K562 (cell line): ENCODE measurements around the gene LRRC15. TPM values are rescaled to one million over a fixed set of nuclear protein-coding genes. Genes with fewer than 3 reads are reported as not detected.
A peak's percentile ranks its signal among the peaks of the same experiment; 100 is the strongest.

Experiments
- ARNT ChIP-seq, 2 experiments: fragments of 450-650 bp; IDR thresholded peaks; 2 replicates each; pipeline ENCODE4 v1.6.1; 2016; ENCODE audit warnings: mild to moderate bottlenecking in 1 of 2
- CBFA2T3 ChIP-seq: fragments of 450-650 bp; IDR thresholded peaks from 2 replicates; pipeline ENCODE4 v1.6.1; 2017
- EHMT2 ChIP-seq: fragments of 450-650 bp; IDR thresholded peaks from 2 replicates; pipeline ENCODE4 v1.6.1; 2018; ENCODE audit warnings: antibody characterized with exemption
- FOXA3 ChIP-seq, 2 experiments: fragments of 450-650 bp in 1 of 2; sonication (generic) in 1 of 2; formaldehyde crosslinking; IDR thresholded peaks in 1 of 2; conservative IDR thresholded peaks in 1 of 2; 2 replicates each; pipeline versions ENCODE4 v1.4.0 to v1.8.0; 2020 to 2022; ENCODE audit warnings: mild to moderate bottlenecking in 2 of 2, missing genetic modification reagents in 1 of 2
- HOXB6 ChIP-seq: fragments of 250-450 bp; sonication (Bioruptor Pico); IDR thresholded peaks from 2 replicates; pipeline ENCODE4 v1.5.1; 2022; ENCODE audit warnings: mild to moderate bottlenecking, borderline replicate concordance
- MBD2 ChIP-seq: sonication (generic); IDR thresholded peaks from 2 replicates; pipeline ENCODE4 v1.6.1; 2016; ENCODE audit warnings: low read depth, borderline replicate concordance
- NR1H2 ChIP-seq: sonication (generic); formaldehyde crosslinking; IDR thresholded peaks from 2 replicates; pipeline ENCODE4 v1.4.0; 2020; ENCODE audit warnings: mild to moderate bottlenecking, missing genetic modification reagents
- SAFB2 ChIP-seq: fragments of 200-400 bp; formaldehyde crosslinking; IDR thresholded peaks from 2 replicates; pipeline ENCODE4 v1.6.1; 2018; ENCODE audit warnings: borderline replicate concordance, low read length, low read depth, moderate library complexity; ENCODE audit not compliant: severe bottlenecking
- SMARCB1 ChIP-seq: IDR thresholded peaks from 2 replicates; pipeline ENCODE4 v1.6.1; 2011; ENCODE audit warnings: improper control_type of control experiment, low read depth; ENCODE audit not compliant: insufficient read length
- SNRNP70 ChIP-seq: fragments of 200-400 bp; formaldehyde crosslinking; optimal IDR thresholded peaks from 2 replicates; pipeline ENCODE3; 2017; ENCODE audit warnings: low read depth, low read length
- SUPT5H ChIP-seq: fragments of 450-650 bp; IDR thresholded peaks from 2 replicates; pipeline ENCODE4 v1.6.1; 2016
- XRCC5 ChIP-seq: fragments of 200-400 bp; formaldehyde crosslinking; IDR thresholded peaks from 2 replicates; pipeline ENCODE4 v1.6.1; 2017; ENCODE audit warnings: low read depth, mild to moderate bottlenecking, low read length
- ZFX ChIP-seq: sonication (generic); formaldehyde crosslinking; IDR thresholded peaks from 2 replicates; pipeline ENCODE4 v1.8.0; 2022; ENCODE audit warnings: mild to moderate bottlenecking, missing genetic modification reagents, moderate library complexity
- ZNF507 ChIP-seq: conservative IDR thresholded peaks from 2 replicates; pipeline ENCODE4 v1.6.1; 2017; ENCODE audit warnings: missing genetic modification characterization, missing compliant biosample characterization
- ZNF76 ChIP-seq: fragments of 250-450 bp; sonication (Bioruptor Pico); IDR thresholded peaks from 2 replicates; pipeline ENCODE4 v1.4.0; 2020; ENCODE audit warnings: mild to moderate bottlenecking, moderate library complexity, borderline replicate concordance
- ZNF77 ChIP-seq: fragments of 250-450 bp; sonication (Bioruptor Pico); IDR thresholded peaks from 2 replicates; pipeline ENCODE4 v1.5.0; 2020
- polyA plus RNA-seq, 8 experiments: library from polyadenylated mRNA; depleted of rRNA in 4 of 8; stranded (reverse) in 5 of 8; unstranded in 3 of 8; fragments of >200 nt; fragmentation: Nextera tagmentation in 2 of 8; fragmentation: Illumina TruSeq in 1 of 8; extraction: Ambion mirVana in 2 of 8; extraction: Trizol in 1 of 8; gene quantifications; 2 replicates each; pipeline versions ENCODE4 v1.2.1 to v1.2.3, GENCODE V29; 2011 to 2014; ENCODE audit warnings: inconsistent platforms in 1 of 8, missing spikeins in 1 of 8
- total RNA-seq, 7 experiments: library from RNA; depleted of rRNA in 6 of 7; stranded (reverse); fragments of >200 nt in 6 of 7; fragmentation: Illumina TruSeq in 2 of 7; extraction: Trizol in 2 of 7; gene quantifications; 2 replicates each; pipeline versions ENCODE4 v1.2.1 to v1.2.3, GENCODE V29; 2011 to 2021; ENCODE audit warnings: low replicate concordance in 1 of 7
- TF ChIP-seq, protein P1 (sequence below), 2 experiments: fragments of 450-650 bp; IDR thresholded peaks; 2 replicates each; pipeline ENCODE4 v1.6.1; 2016; ENCODE audit warnings: mild to moderate bottlenecking in 2 of 2, borderline replicate concordance in 1 of 2, low read depth in 1 of 2, moderate library complexity in 1 of 2
- TF ChIP-seq, protein P2 (sequence below): sonication (generic); formaldehyde crosslinking; IDR thresholded peaks from 2 replicates; pipeline ENCODE4 v1.8.0; 2022; ENCODE audit warnings: mild to moderate bottlenecking, missing genetic modification reagents

LRRC15 gene
- total and polyA plus RNA-seq, 9 of the 15 experiments (the other 6 are each of a cell fraction or from before 2014, with no cell fraction given): not detected

DNA sequence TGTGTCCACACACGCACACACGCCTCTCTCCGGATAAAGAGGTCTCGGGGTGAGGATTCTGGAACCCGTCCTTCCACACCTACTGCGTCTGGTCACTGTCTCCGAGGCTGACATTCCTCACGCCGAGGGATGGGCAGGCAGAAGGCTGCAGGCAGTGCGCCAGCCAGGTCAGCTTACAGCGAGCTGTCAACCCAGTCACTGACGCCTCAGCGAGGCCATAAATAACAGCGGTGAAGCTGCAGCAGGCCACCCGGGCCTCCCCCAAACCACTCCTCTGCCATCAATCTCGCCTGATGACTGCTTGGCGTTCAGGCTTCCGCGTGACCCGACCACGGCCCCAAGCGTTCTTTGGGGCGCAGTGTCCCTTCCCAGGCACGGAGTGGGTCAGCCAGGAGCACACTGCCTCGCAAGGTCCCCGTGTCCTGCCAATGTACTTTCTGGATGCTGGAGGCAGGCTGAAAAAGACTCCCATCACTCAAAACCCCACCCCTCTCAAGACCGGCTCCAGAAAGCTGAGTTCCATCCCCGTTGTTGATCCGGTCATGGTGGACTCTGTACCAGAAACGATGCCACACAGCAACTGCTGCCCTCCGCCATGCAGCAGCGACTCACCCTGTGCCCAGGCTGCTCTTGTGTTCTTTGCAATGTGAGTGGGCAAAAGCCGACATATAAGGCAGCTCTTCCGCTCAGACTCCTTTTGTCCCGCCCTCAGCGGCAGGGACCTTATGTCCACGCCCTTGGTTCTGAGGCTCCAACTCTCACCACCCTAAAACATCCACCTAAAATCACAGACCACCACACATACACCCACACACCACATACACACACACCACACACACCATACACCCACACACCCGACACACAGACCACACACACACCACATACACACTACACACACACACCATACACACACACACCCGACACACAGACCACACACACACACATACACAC, 45.5 kb downstream of the LRRC15 start (continued):
- TF ChIP-seq, protein P1, sequence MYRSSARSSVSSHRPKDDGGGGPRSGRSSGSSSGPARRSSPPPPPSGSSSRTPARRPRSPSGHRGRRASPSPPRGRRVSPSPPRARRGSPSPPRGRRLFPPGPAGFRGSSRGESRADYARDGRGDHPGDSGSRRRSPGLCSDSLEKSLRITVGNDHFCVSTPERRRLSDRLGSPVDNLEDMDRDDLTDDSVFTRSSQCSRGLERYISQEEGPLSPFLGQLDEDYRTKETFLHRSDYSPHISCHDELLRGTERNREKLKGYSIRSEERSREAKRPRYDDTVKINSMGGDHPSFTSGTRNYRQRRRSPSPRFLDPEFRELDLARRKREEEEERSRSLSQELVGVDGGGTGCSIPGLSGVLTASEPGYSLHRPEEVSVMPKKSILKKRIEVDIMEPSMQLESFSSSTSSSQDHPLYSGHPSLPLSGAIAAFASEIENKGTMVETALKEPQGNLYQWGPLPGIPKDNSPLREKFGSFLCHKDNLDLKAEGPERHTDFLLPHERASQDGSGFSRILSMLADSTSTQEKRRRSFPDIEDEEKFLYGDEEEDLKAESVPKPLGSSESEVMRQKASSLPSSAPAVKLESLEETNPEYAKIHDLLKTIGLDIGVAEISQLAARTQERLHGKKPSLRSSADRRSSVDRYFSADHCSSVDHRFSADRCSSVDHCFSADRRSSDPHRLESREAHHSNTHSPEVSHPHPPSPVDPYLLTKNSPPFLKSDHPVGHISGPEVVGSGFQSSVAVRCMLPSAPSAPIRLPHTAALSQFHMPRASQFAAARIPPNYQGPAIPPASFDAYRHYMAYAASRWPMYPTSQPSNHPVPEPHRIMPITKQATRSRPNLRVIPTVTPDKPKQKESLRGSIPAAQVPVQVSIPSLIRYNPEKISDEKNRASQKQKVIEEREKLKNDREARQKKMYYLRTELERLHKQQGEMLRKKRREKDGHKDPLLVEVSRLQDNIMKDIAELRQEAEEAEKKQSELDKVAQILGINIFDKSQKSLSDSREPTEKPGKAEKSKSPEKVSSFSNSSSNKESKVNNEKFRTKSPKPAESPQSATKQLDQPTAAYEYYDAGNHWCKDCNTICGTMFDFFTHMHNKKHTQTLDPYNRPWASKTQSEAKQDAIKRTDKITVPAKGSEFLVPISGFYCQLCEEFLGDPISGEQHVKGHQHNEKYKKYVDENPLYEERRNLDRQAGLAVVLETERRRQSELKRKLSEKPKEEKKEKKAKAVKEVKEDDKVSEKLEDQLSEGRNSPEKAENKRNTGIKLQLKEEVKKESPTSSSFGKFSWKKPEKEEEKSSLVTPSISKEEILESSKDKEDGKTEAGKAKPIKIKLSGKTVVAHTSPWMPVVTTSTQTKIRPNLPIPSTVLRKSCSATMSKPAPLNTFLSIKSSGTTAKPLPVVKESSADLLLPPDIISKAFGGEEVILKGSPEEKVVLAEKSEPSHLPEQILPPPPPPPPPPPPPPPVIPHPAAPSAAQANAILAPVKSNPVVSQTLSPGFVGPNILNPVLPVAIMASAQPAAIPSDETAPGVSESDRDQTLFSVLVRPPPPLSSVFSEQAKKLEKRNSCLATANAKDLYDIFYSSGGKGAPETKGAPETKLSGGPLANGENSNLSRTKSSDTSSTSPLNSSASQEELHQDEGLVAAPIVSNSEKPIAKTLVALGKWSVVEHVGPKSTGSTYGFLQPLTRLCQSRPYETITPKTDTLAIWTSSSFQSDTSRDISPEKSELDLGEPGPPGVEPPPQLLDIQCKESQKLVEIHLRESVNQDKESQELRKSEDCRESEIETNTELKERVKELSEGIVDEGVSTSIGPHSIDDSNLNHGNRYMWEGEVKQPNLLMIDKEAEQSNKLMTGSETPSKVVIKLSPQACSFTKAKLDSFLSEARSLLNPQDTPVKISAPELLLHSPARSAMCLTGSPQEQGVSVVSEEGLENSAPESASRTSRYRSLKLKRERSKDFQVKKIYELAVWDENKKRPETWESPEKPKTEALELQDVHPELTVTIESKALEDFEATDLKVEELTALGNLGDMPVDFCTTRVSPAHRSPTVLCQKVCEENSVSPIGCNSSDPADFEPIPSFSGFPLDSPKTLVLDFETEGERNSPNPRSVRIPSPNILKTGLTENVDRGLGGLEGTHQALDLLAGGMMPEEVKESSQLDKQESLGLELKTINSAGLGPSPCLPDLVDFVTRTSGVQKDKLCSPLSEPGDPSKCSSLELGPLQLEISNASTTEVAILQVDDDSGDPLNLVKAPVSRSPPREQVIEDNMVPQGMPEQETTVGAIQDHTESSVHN (IDR thresholded peaks at IDR 0.05; ENCODE audit: borderline replicate concordance in 1 of 2, low read depth in 1 of 2): peak in 1 of 2 experiments; percentile 69; a peak in 2 of 4 replicates
- TF ChIP-seq FOXA3 (CRISPR knock-in tag; conservative IDR thresholded peaks at IDR 0.05 in 1 of 2, IDR thresholded peaks at IDR 0.05 in 1 of 2) (no peak; a peak in 1 of 4 replicates), CBFA2T3 (peak; percentile 78), ZNF507 (tag) (no peak), ZNF77 (CRISPR knock-in tag) (no peak), SAFB2 (no peak), SMARCB1 (no peak), SUPT5H (no peak), NR1H2 (CRISPR knock-in tag) (no peak), XRCC5 (no peak), ARNT (IDR thresholded peaks at IDR 0.05) (no peak), SNRNP70 (no peak), HOXB6 (CRISPR knock-in tag) (no peak), EHMT2 (no peak), MBD2 (peak; percentile 27; the same call in 1 of the 2 replicates), ZNF76 (CRISPR knock-in tag) (no peak), ZFX (CRISPR knock-in tag) (no peak; the same call in 1 of the 2 replicates)
- TF ChIP-seq, protein P2, sequence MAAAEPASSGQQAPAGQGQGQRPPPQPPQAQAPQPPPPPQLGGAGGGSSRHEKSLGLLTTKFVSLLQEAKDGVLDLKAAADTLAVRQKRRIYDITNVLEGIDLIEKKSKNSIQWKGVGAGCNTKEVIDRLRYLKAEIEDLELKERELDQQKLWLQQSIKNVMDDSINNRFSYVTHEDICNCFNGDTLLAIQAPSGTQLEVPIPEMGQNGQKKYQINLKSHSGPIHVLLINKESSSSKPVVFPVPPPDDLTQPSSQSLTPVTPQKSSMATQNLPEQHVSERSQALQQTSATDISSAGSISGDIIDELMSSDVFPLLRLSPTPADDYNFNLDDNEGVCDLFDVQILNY (CRISPR knock-in tag): no peak
